ENCODE measurements around the gene FBXO48. TPM values are rescaled to one million over a fixed set of nuclear protein-coding genes. Genes with fewer than 3 reads are reported as not detected.
A peak's percentile ranks its signal among the peaks of the same experiment; 100 is the strongest.

The FBXO48 gene
- total RNA-seq, 2 donors from 2014 or later: 0.78 to 3.0 TPM

- intact Hi-C loops (cut with DNase I): no loop called here
- no peaks in the 10 kb centered on the region for H3K36me3 ChIP-seq (replicated peaks in 1 of 2; ENCODE audit: insufficient read depth in 1 of 2, low read depth in 2 of 2)
- no peak overlapping the region for H3K27ac ChIP-seq
- TF ChIP-seq POLR2A (IDR thresholded peaks at IDR 0.05) (no peak), CTCF (IDR thresholded peaks at IDR 0.05) (no peak)
- H3K4me1 ChIP-seq: peaks cover 7% of the 10 kb centered on the region
- ATAC-seq: no peak
- H3K9me3 ChIP-seq: no peaks in the 10 kb centered on the region
- no peaks in the 10 kb centered on the region for H3K27me3 ChIP-seq
- no peak for DNase-seq
- no peak overlapping the region for H3K4me3 ChIP-seq
Measured at GRCh38 chr2:68434981-68435380, 32.1 kb downstream of the FBXO48 start.

- TF ChIP-seq CTCF (IDR thresholded peaks at IDR 0.05) (no peak), POLR2A (IDR thresholded peaks at IDR 0.05) (no peak)
- WGBS, 2 donors: 50 to 66% methylated on average over 8 to 14 of the region's 14 CpGs
- intact Hi-C loops (cut with DNase I): no loop called here
- Histone ChIP-seq H3K36me3 (replicated peaks in 1 of 2; ENCODE audit: insufficient read depth in 1 of 2, low read depth in 2 of 2) (no peaks in the 10 kb centered on the region), H3K4me1 (peaks cover 7% of the 10 kb centered on the region), H3K27ac (no peak overlapping the region), H3K4me3 (no peak overlapping the region), H3K27me3 (no peaks in the 10 kb centered on the region), H3K9me3 (no peaks in the 10 kb centered on the region)
- ATAC-seq: peak; percentile 45
- peak in 3 of 4 donors; percentile 30 to 69 (median 46) for DNase-seq
Measured at GRCh38 chr2:68432696-68433658, 34.1 kb downstream of the FBXO48 start.

- Histone ChIP-seq H3K27me3 (no peaks in the 10 kb centered on the region), H3K9me3 (no peaks in the 10 kb centered on the region), H3K4me3 (no peak overlapping the region), H3K27ac (no peak overlapping the region), H3K4me1 (peaks cover 7% of the 10 kb centered on the region), H3K36me3 (replicated peaks in 1 of 2; ENCODE audit: insufficient read depth in 1 of 2, low read depth in 2 of 2) (no peaks in the 10 kb centered on the region)
- WGBS, 2 donors: 84% methylated on average over 8 of the region's 8 CpGs
- DNase-seq (no peak), ATAC-seq (no peak)
- intact Hi-C loops (cut with DNase I): no loop called here
- TF ChIP-seq POLR2A (IDR thresholded peaks at IDR 0.05) (no peak), CTCF (IDR thresholded peaks at IDR 0.05) (no peak)
Measured at GRCh38 chr2:68431316-68431972, 35.6 kb downstream of the FBXO48 start.

GRCh38 chr2:68429311-68429826, 37.7 kb downstream of the FBXO48 start:
- peaks cover 7% of the 10 kb centered on the region for H3K4me1 ChIP-seq
- TF ChIP-seq CTCF (IDR thresholded peaks at IDR 0.05) (no peak), POLR2A (IDR thresholded peaks at IDR 0.05) (no peak)
- DNase-seq: no peak
- H3K27ac ChIP-seq: no peak overlapping the region
- H3K27me3 ChIP-seq: no peaks in the 10 kb centered on the region
- WGBS, 2 donors: 79 to 84% methylated on average over 7 of the region's 7 CpGs
- no peaks in the 10 kb centered on the region for H3K36me3 ChIP-seq (replicated peaks in 1 of 2; ENCODE audit: insufficient read depth in 1 of 2, low read depth in 2 of 2)
- no peaks in the 10 kb centered on the region for H3K9me3 ChIP-seq
- no peak overlapping the region for H3K4me3 ChIP-seq
- ATAC-seq: no peak
- intact Hi-C loops (cut with DNase I): no loop called here
